Superior temporal gyrus (tissue), 1 donor: ENCODE measurements around the gene PHLDA1.

Experiments used
- DNase-seq: peaks from one replicate; pipeline ENCODE4 v3.0.0-alpha.2; 2016; ENCODE audit errors: extremely low spot score

The PHLDA1 gene

DNA sequence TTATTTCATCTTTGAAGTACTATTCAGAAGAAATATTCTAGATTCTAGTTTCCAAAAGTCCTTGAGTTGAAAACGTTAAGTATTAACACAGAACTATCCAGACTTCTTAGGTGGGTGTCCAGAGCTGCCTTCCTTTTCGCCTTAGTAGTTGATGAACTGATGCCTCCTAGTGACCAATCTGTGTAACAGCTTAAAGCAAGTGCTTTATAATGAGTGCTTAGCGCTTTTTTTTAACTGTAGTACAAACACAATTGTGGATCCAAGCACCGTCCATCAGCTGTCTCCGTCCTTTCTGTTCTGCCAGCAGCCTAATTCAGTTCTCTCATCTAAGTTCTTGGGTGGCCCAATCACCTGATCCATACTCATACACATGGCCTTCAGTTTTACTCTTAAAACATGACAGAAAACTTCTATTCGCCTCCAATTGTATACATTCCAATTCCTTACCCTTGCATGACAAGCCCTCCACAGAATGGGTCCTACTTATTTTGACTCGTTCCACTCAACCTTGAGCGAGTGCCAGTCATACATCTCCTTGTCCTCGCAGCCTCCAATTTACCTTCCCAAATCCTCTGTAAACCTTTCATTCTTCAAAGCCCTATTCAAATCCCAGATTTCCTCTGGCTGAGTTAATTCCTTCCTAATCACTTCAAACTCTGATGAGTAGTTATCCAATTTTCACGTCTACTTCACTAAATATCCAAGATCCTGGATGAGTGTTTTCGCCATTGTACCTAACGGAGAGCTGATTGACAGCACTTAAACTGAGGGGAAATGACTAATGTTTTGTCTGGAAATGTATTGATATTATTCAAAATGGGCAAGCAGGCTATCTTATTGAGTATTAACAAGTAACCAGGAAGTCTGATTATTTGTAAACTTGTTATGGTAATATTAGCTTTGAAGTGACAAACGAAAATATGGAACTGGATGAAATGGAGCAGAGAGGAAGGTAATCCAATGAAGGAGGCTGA is 5.8 kb upstream of the PHLDA1 start:
- peak; percentile 86 for DNase-seq

DNA sequence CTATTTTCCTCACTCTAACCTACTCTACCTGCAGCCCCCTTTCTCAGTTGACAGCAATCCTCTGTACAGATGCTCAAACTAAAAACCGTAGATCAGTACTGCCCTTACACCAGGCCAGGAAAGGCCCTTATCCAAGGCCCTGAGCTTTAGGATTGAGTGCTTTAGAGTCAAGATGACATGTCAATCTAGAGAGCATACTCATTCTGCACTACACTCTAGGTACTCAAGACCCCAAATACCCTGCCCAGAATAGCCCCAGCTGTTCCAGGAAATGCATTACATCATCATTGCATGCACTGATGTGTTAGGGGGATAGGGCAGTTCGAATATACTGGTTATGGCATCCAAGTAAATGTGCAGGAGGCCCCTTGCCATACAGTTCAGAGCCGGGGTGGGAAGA is 3.5 kb upstream of the PHLDA1 start:
- DNase-seq, result no peak

DNA sequence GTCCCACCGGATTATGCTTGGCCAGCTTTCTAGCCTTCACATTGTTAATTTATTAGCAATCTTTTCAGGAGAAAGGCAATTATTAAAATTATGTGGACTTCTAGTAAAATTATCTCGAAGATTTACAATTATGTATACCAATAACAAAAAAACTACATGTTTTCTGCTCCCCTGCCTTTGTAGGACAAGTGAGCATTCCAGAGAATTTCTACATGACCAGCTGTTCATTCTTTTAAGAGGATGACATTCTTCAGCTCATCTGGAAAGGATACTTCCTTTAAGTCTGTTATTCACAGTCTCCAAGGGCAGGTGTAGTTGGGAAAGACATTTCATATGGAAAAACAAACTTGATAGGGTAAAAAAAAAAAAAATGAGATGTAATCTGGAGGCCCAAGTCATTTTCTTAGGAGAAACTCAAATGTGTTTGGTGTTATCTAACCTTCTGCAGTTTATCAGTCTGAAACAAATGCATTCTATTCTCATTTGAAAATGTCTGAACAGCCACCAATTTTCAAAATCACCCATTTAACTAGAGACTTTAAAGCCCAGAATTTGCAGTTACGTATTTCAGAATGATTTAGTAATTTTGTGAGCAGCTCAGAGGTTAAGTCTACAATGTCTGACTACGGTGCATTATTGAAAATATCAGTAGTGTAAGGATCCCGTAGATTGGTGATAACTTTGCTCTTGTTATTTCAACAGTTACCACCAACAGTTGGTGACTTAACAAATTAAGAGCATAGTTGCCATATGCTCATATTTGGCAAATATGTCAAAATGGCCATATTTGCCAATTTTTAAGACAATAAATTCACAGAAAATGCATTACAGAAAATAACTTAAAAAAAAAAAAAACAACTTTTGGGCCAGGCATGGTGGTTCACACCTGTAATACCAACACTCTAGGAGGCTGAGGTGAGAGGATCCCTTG is 1.8 kb upstream of the PHLDA1 start:
- DNase-seq, result peak; percentile 28

DNA sequence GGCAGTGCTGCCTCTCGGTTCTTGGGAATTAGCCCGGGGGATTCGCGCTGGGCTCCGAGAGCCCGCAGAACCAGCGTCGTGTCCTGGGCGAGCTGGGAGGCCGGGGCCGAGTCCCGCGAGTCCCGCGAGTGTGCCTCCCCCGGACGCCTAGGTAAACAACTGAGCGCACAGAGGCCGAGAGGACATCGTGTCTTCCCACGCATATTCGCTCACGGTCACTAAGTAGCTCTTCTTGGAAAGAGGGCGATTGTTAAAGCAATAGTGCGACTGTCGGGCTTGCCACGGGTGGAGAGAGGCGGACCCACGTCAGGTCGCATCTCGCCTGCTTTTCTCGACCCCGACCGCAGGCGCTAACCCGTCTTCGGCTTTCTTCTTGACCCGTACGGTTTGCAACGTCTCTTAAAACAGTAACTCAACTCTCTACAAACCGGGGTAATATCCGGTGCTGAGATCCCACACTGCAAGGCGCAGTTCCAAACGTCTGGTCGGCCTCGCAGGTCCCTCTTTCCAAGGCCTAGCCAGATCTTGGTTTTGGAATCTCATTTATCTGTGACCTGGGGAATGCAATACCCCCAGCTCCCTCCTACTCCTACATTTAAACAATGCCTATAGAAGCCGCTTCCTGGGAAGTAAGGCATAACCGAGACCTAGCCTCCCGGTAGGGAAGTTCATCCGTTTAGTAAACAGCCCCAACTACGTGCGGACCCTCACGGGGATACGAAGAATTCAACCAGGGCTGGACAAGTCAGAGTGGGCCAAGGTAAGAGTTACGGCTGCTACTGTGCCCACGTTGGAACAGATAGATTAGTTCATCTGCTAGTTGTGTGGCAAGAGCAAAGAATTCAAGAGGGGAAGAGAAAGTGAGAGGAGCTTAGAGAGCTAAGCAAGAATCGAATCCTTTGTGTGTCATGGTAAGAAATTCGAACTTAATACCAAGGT is 736 bp upstream of the PHLDA1 start:
- DNase-seq, result peak; percentile 60

DNA sequence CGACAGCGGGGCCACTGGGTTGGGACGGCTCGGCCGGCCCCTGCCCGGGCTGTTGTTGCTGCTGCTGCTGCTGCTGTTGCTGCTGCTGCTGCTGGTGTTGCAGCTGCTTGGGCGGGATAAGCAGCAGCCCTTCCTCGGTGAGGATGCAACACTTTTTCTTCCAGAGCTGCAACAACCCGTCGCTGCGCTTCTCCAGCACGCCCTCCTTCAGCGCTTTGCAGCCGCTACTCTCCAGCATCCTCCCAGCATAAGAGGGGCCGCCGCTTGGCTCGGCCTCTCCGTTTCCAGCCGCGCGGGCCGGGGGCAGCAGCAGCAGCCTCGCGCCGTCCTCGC is 529 bp downstream of the PHLDA1 start:
- peak; percentile 51 for DNase-seq

DNA sequence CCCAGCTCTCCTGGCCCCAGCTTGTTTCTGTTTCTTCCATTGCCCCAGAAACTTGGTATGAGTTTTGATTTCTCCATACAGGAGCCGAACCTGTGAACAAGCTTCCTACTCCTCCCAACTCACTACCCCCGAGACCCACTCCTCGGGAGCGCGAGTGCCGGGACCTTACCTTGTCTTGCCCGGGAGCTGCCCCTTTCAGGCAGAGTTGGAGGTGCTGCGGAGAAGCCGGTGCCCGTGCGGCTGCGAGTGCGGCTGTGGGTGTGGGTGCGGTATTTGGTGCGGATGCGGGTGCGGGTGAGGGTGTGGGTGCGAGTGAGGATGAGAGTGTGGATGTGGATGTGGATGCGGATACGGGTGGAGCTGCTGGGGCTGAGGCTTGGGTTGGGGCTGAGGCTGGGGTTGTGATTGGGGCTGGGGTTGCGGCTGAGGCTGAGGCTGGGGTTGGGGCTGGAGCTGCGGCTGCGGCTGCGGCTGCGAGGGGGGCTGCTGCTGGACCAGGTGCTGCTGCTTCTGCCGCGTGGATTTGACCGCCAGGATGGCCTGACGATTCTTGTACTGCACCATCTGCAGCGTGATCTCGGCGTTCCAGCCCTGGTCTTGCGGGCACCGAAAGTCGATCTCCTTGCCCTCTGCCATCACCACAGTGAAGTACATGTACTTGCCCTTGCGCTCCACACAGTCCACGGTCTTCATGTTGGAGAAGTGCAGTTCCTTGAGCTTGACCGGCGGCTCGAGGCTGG is 1.1 kb downstream of the PHLDA1 start:
- no peak for DNase-seq

DNA sequence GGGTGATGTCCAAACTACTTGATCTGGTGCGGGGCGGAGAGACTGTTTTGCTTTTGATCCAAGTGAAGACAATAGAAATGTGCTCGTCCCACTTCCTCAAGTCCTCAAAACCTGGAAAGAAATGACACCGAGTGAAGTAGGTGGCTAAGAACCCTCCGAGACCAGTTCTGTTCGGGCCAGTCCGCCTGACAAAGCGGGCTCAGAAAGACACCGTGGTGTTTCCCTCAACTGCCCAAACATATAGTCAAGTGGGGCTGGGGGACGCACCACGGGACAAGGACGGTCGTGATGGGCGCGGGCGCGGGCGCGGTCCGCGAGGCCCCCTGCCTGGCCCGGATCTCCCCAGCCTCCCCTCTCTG is 1.6 kb downstream of the PHLDA1 start:
- DNase-seq, result no peak

DNA sequence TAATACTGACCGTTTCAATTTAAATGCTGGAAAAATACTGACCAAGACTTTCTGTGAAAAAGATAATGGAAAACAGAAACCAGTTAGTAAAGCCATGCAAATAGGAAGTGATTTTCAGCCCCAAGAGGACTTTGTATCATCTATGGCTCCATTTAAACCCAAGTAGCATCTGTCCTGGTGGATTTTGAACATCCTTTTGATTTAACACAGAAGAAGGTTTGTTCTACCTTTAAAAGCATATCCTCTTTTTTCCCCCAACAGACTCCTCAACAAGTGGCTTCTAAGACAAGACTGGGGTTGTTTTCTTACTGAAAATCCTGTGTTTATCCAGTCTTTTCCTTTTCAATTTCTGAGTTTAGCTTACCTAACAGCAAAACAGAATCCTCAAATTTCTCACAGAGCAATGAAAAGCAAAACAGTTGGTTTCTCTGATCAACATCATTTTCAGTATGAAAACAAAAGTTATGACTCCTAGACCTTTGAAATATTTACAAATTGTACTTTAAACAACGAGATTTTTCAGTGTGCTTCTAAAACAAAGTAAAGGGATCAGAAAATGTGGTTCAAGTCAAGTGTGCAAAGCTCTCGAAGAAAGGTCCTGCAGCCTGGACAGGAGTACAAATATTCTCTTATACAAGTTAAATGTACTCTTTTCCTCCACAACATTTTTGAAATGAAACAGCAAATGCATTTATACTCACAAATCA is 2.9 kb downstream of the PHLDA1 start:
- DNase-seq, result no peak

DNA sequence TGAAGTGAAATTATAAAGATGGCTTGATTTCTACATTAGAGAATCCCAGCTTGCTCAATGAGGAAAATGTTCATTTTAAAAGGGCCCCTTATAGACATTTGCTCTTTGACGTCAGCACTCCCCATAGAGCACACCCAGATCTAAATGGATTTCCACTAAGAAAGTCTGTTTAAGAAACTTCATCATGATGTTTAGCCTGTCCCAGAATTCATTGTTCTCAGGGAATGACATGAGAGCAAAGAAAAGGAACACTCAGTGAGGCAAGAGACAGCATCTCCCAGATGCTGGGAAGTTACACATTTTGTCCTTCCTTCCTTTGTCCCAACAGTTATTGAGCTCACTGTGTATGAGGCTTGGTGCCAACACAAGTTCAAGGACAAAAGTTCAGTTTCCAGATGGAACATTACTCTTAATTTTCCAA is 4.9 kb downstream of the PHLDA1 start:
- no peak for DNase-seq

DNA sequence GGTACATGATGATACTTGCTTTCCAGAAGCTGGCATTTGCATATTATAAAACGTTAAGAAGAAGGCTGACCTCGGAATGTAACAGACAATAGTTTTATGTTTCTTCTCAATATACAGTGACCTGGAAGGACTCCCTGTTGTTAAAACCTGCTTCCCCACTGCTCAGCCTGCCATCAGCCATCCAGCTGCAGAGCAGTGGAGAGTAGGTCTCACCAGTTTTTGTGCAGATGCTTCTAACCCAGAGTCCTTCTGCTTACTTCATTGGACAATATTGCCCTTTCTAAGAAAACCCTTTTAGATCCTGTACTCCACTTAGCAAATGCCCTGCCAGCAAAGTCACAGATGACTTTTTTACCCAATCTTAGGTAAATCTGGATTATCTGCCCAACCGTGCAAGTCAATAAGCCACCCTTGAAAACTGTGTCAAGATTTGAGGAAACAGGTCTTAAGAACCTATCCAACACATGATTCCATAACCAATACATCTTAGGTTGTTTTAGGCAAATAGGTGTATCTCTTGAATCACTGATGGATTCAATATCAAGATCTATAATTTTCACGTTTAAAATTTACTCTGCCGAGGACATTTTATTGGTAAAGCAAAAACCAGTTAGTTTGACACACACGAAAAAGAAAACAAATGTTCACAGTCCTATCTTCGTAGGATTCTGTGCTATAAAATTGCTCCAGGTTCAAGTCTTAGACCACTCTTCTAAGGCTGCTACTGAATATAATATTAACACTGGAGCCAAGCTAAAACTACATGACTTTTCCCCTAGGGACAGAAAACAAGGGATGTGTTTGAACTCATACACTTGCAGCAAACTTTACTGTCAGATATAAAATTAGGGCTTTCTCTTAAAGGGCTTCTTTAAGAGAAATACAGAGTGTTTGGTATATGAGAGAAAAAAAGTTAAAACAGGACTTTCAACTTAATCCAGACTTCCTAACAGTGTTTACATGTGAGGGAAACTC is 5.7 kb downstream of the PHLDA1 start:
- DNase-seq, result no peak

DNA sequence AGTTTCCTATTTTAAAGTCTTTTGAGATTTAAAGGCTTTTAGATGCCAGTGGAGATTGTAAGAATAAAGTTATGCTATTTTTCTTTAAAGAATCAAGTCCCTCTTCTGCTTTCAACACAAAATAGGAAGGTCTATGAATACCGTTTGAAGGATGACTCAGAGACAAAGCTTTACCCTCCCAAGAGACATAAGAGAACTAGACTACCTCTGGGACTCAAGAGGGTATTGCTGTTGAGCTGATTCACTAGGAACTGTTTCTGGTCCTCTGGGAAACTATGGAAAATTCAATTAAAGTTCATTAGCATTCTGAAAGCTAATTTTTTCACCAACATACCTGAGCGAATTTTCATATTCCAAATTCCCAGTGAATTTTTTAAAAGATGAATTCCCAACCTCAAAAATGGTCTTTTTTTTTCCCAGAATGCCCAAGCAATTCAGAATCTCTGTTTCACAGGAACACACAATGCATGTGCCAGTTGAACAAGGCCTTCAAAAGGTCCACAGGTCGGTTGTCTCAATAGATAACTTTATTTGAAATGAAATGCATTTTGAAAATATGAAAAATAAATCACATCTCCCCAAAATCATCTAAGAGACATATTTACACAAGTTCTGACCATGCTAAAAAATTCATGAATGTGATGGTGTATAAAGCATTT is 6.5 kb downstream of the PHLDA1 start:
- DNase-seq, result no peak

DNA sequence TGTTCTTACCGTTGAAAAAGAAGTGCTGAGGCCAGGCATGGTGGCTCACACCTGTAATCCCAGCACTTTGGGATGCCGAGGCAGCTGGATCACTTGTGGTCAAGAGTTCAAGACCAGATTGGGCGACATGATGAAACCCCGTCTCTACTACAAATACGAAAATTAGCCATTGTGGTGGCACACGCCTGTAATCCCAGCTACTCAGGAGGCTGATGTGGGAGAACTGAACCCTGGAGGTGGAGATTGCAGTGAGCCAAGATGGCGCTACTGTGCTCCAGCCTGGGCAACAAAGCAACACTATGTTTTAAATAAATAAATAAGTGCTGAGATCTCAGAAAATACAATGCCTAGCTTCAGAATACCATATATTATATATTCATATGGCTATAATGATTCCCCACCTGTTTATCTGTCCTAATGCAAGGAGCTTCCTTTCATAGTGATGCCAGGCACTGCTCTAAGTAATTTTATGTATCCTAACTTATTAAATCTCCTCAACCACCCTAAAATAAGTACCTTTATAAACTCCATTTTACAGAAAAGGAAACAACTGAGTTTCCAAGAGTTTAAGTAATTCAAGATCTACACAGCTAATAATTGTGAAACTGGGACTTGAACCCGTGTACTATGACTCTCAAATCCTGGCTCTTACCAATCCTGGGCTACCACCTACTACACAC is 7.3 kb downstream of the PHLDA1 start:
- no peak for DNase-seq

DNA sequence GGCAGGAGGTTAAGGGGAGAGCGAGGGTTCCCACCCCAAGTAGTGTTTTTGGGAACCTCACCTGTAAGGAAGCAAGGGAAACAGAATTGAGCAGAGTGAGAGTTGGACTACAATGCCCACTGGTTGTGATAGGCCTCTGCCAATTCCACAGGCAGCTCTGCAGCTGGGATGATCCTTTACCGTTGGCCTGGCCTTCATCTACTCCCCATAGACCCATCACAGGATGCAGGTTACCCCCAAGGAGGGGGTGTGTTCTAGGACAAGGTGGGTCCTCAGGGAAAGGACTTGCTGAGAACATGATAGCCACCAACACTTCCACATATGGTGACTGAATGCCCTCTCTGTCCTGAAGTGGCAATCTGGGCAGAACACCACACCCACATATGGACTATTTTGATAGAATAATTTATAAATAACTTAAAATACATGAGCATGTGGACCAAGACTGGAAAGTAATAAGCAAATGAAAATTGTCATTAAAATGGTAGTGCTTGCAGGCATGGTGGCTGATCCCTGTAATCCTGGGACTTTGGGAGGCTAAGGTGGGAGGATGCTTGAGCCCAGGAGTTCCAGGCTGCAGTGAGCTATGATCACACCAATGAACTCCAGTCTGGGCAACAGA is 8.4 kb downstream of the PHLDA1 start:
- DNase-seq, result no peak

DNA sequence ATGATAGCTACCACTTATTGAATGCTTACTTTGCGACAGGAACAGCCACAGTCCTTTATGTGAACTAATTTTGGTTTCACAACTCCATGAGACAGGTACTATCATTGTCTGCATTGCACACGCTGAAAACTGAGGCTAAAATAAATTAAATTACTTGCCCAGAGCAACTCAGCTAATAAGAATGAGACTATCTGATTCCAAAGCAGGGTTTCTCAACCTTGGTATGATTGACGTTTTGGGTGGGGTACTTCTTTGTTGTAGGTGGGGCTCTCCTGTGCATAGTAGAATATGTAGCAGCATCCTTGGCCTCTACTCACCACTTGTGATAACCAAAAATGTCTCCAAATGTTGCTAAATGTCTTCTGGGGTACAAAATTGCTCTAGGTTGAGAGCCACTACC is 9.1 kb downstream of the PHLDA1 start:
- DNase-seq, result no peak

DNA sequence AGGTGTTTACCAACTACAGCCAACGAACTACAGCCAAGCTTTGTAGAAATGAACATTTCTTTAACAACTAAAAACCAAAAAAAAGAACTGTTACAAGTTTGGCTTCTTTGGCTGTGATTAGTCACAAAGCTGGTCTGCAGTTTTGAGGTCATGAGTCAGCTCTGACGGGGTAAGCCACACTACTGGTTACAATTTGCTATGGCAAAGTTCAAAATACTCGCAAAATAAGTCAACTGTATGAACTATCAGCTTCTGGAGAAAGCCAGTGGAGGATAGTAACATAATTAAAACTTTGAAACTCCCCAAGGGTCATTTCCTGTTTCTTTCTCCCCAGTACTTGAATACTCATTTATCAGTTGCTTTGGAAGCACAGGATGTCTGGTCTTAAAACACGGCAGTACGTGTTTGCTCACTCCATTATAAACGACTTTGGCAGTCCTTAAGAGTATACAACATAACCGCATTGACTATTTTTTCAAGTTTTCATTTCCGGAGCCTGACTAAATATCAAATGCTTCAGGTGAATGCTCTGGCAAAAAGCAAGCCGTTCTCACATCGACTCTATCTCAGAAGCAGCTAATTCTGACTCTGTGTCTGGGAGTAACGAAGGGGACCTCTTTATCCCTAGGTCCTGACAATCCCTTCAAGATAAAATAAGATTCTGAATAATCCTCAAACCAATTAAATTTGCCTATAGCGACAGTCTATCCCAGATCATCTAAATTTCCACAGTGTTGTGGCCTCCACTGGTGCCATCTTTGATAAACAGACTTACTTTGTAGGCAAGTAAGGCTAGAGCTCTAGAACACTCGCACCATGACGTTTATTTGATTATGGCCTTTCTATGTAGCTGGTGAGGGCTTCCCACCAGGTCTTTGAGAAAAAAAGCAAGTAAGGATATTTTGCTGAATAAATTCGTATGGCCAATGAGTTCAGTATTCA is 10.6 kb downstream of the PHLDA1 start:
- DNase-seq, result no peak

DNA sequence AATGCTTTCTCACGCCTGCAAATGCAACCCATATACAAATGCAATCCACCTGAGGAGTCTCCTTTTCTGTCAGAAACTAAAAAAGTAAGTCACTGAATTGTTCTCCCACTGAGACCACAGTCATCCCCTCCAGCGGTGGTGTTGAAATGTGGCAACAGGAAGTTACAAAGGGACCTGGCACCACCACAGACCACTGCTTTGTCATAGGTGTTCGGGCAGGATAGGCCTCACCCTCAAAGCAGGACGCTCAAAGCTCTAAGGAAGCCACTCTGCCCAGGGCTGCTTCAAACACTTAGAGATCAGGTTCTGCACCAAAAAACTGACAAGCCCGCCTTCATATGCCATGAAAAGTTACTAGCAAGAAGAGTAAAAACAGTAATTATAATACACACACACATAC is 11.3 kb downstream of the PHLDA1 start:
- no peak for DNase-seq
